ENCODE measurements around the gene AEBP2. TPM values are rescaled to one million over a fixed set of nuclear protein-coding genes. Genes with fewer than 3 reads are reported as not detected.

The AEBP2 gene
- total RNA-seq, 1 donor from 2014 or later, result 36.5 TPM

DNA sequence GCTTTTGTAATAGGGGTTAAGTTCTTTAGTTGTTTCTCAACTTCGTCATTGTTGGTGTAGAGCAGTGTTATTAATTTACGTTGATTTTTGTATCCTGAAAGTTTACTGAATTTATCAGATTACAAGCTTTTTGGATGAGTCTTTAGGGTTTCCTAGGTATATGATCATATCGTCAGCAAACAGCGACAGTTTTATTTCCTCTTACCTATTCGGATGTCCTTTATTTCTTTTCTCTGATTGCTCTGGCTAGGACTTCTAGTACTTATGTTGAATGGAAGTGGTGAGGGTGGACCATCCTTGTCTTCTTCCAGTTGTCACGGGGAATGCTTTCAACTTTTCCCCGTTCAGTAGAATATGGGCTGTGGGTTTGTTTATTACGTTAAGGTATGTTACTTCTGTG lies 37.8 kb downstream of the AEBP2 start:
- H3K4me1 Mint-ChIP-seq (ENCODE audit: low read depth), result peaks cover 49% of the 10 kb centered on the region
- H3K4me3 Mint-ChIP-seq (ENCODE audit: unreplicated experiment), result no peak overlapping the region
- H3K27me3 Mint-ChIP-seq (ENCODE audit: low read depth), result no peaks in the 10 kb centered on the region
- peaks cover 26% of the 10 kb centered on the region for H3K36me3 Mint-ChIP-seq (ENCODE audit: low read depth)
- TF ChIP-seq, protein P1, sequence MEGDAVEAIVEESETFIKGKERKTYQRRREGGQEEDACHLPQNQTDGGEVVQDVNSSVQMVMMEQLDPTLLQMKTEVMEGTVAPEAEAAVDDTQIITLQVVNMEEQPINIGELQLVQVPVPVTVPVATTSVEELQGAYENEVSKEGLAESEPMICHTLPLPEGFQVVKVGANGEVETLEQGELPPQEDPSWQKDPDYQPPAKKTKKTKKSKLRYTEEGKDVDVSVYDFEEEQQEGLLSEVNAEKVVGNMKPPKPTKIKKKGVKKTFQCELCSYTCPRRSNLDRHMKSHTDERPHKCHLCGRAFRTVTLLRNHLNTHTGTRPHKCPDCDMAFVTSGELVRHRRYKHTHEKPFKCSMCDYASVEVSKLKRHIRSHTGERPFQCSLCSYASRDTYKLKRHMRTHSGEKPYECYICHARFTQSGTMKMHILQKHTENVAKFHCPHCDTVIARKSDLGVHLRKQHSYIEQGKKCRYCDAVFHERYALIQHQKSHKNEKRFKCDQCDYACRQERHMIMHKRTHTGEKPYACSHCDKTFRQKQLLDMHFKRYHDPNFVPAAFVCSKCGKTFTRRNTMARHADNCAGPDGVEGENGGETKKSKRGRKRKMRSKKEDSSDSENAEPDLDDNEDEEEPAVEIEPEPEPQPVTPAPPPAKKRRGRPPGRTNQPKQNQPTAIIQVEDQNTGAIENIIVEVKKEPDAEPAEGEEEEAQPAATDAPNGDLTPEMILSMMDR (IDR thresholded peaks at IDR 0.05), result no peak
- DNase-seq (ENCODE audit: low spot score), result no peak
- H3K9me3 Mint-ChIP-seq (ENCODE audit: low read depth), result peaks cover 6% of the 10 kb centered on the region
- no peak overlapping the region for H3K27ac Mint-ChIP-seq (ENCODE audit: unreplicated experiment)

DNA sequence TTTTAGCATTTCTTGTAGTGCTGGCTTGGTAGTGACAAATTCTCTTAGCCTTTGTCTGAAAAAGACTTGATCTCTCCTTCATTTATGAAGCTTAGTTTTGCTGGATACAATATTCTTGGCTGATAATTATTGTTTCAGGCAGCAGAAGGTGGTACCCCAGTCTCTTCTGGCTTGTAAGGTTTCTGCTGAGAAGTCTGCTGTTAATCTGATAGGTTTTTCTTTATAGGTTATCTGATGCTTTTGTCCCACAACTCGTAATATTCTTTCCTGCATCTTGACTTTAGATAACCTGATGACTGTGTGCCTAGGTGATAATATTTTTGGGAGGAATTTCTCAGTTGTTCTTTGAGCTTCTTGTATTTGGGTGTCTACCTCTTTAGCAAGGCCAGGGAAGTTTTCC lies 41.2 kb downstream of the AEBP2 start:
- TF ChIP-seq, protein P1 (IDR thresholded peaks at IDR 0.05), result no peak
- peaks cover 46% of the 10 kb centered on the region for H3K4me1 Mint-ChIP-seq (ENCODE audit: low read depth)
- no peak overlapping the region for H3K4me3 Mint-ChIP-seq (ENCODE audit: unreplicated experiment)
- H3K27me3 Mint-ChIP-seq (ENCODE audit: low read depth), result no peaks in the 10 kb centered on the region
- H3K9me3 Mint-ChIP-seq (ENCODE audit: low read depth), result peaks cover 6% of the 10 kb centered on the region
- peaks cover 26% of the 10 kb centered on the region for H3K36me3 Mint-ChIP-seq (ENCODE audit: low read depth)
- DNase-seq (ENCODE audit: low spot score), result no peak
- H3K27ac Mint-ChIP-seq (ENCODE audit: unreplicated experiment), result no peak overlapping the region

DNA sequence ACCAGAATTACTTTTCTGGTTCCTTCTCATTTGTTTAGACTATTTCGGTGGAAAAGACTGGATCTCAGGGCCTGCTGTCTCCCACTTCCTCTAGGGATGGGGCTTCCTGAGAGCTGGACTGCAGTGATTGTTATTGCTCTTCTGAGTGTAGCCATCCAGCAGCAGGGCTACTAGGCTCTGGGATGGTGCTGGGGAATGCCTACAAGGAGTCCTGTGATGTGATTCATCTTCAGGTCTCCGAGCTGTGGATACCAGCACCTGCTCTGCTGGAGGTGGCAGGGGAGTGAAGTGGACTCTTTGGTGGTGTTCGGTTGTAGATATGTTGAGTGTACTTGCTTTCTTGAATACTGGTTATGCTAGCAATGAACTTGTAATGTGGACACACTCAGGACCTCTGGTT lies 42.7 kb downstream of the AEBP2 start:
- peaks cover 6% of the 10 kb centered on the region for H3K9me3 Mint-ChIP-seq (ENCODE audit: low read depth)
- peaks cover 31% of the 10 kb centered on the region for H3K4me1 Mint-ChIP-seq (ENCODE audit: low read depth)
- DNase-seq (ENCODE audit: low spot score), result no peak
- H3K4me3 Mint-ChIP-seq (ENCODE audit: unreplicated experiment), result no peak overlapping the region
- H3K36me3 Mint-ChIP-seq (ENCODE audit: low read depth), result peaks cover 27% of the 10 kb centered on the region
- no peaks in the 10 kb centered on the region for H3K27me3 Mint-ChIP-seq (ENCODE audit: low read depth)
- peak overlapping the region; percentile 79 for H3K27ac Mint-ChIP-seq (ENCODE audit: unreplicated experiment)
- TF ChIP-seq, protein P1 (IDR thresholded peaks at IDR 0.05), result no peak

DNA sequence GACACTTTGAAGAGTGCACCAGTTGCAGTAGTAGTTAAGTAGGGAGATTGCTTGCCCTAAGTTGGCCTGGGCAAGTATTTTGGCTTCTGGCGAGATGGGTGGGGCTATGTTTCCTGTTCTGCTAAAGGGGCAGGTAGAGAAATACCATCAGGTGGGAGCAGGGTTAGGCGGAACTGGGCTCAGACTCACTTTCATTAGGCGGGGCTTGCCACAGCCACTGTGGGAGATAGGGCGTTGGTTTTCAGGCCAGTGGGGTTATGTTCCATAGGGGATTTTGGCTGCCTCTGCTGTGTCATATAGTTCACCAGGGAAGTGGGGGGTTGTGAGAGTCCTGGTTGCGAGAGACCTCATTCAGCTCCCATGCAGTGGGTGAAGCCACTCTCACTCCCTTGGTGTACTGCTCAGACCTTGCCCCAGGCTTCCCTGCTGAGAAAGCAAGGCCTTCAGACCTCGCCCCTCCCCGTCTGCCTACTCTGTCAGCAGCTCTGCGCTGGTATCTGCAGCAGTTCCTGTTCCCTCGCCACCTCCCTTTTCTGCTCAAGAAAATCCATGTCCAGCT lies 43.3 kb downstream of the AEBP2 start:
- no peak for DNase-seq (ENCODE audit: low spot score)
- peaks cover 6% of the 10 kb centered on the region for H3K9me3 Mint-ChIP-seq (ENCODE audit: low read depth)
- TF ChIP-seq, protein P1 (IDR thresholded peaks at IDR 0.05), result no peak
- H3K36me3 Mint-ChIP-seq (ENCODE audit: low read depth), result peaks cover 26% of the 10 kb centered on the region
- no peak overlapping the region for H3K4me3 Mint-ChIP-seq (ENCODE audit: unreplicated experiment)
- H3K27ac Mint-ChIP-seq (ENCODE audit: unreplicated experiment), result peak overlapping the region; percentile 79
- H3K4me1 Mint-ChIP-seq (ENCODE audit: low read depth), result peaks cover 25% of the 10 kb centered on the region
- no peaks in the 10 kb centered on the region for H3K27me3 Mint-ChIP-seq (ENCODE audit: low read depth)

DNA sequence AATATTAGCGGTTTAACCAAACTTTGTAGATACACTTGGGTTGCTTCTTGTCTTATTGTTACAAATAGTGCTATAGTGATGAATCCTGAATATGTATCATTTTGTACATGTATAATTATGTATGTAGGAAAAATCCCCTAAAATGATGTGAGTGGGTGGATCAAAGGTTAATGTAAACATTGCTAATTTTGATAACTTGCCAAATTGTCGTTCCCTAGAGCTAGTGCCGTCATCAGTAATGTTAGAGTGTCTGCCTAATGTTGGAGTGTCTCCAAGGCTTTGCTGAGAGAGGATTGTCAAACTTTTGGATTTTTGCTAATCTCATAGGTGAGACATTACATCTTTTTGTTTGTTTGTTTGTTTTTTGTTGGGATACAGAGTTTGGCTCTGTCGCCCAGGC lies 44.4 kb downstream of the AEBP2 start:
- Mint-ChIP-seq H3K27ac (ENCODE audit: unreplicated experiment) (peak overlapping the region; percentile 79), H3K27me3 (ENCODE audit: low read depth) (no peaks in the 10 kb centered on the region), H3K9me3 (ENCODE audit: low read depth) (peaks cover 6% of the 10 kb centered on the region), H3K4me3 (ENCODE audit: unreplicated experiment) (no peak overlapping the region), H3K36me3 (ENCODE audit: low read depth) (peaks cover 23% of the 10 kb centered on the region), H3K4me1 (ENCODE audit: low read depth) (peaks cover 29% of the 10 kb centered on the region)
- TF ChIP-seq, protein P1 (IDR thresholded peaks at IDR 0.05), result no peak
- DNase-seq (ENCODE audit: low spot score), result no peak
